MCF 10A (cell line): ENCODE results near the gene ZNF592. TPM values are rescaled to one million over a fixed set of nuclear protein-coding genes. Genes with fewer than 3 reads are reported as not detected.
"Not testable (repeated sequence)": the region's sequence is repeated elsewhere in the genome, so short reads cannot be mapped to it uniquely, and the experiment has no call there.

Source experiments
- BruUV-seq: library from RNA; stranded (reverse); fragments of 400-500 nt; replicated peaks from 2 replicates; lab custom pipeline; 2021; lab: Mats Ljungman, UMichigan
- CTCF ChIA-PET: fragments of 300-600 bp; sonication (Branson Sonifier 250); formaldehyde crosslinking; extraction: SDS; loops from one replicate; lab custom pipeline; 2021; ENCODE audit warnings: antibody characterized with exemption, inconsistent platforms; lab: Yijun Ruan, JAX
- POLR2A ChIA-PET: fragments of 300-600, 350-650 bp; sonication (Branson Sonifier 250); formaldehyde crosslinking; extraction: SDS; loops from one replicate; lab custom pipeline; 2020; ENCODE audit warnings: antibody characterized with exemption, inconsistent platforms; lab: Yijun Ruan, JAX
- DNase-seq: peaks from one replicate; pipeline ENCODE4 v3.0.0-alpha.2; 2018; ENCODE audit not compliant: unreplicated experiment
- H3K27ac Mint-ChIP-seq: one replicate; pipeline ENCODE4 v1.8.0; 2022; ENCODE audit warnings: mild to moderate bottlenecking, low read depth, mixed read lengths; ENCODE audit not compliant: unreplicated experiment
- H3K27me3 Mint-ChIP-seq: one replicate; pipeline ENCODE4 v1.8.0; 2022; ENCODE audit warnings: mixed read lengths; ENCODE audit not compliant: insufficient read depth, unreplicated experiment
- H3K36me3 Mint-ChIP-seq: one replicate; pipeline ENCODE4 v1.8.0; 2022; ENCODE audit warnings: mild to moderate bottlenecking, moderate library complexity, mixed read lengths; ENCODE audit not compliant: insufficient read depth, unreplicated experiment
- H3K4me1 Mint-ChIP-seq: one replicate; pipeline ENCODE4 v1.8.0; 2022; ENCODE audit warnings: mixed read lengths; ENCODE audit not compliant: insufficient read depth, unreplicated experiment
- H3K4me3 Mint-ChIP-seq: one replicate; pipeline ENCODE4 v1.8.0; 2022; ENCODE audit warnings: mild to moderate bottlenecking, moderate library complexity, mixed read lengths; ENCODE audit not compliant: unreplicated experiment
- H3K9me3 Mint-ChIP-seq: one replicate; pipeline ENCODE4 v1.8.0; 2022; ENCODE audit warnings: mixed read lengths; ENCODE audit not compliant: unreplicated experiment
- CTCF ChIP-seq: fragments of 200-600 bp; IDR thresholded peaks from one replicate; pipeline ENCODE4 v1.8.0; 2022; ENCODE audit warnings: antibody characterized with exemption, mild to moderate bottlenecking; ENCODE audit not compliant: unreplicated experiment
- intact Hi-C: fragments of 100-400 bp; cut with micrococcal nuclease; formaldehyde crosslinking; loops from 2 replicates; pipeline ENCODE4 v1.14.1; 2022
- total RNA-seq: library from RNA; stranded (reverse); gene quantifications from 2 replicates; pipeline ENCODE4 v1.2.3, GENCODE V29; 2022

Gene ZNF592
- total RNA-seq, 1 experiment from 2014 or later, result 27.5 TPM

DNA sequence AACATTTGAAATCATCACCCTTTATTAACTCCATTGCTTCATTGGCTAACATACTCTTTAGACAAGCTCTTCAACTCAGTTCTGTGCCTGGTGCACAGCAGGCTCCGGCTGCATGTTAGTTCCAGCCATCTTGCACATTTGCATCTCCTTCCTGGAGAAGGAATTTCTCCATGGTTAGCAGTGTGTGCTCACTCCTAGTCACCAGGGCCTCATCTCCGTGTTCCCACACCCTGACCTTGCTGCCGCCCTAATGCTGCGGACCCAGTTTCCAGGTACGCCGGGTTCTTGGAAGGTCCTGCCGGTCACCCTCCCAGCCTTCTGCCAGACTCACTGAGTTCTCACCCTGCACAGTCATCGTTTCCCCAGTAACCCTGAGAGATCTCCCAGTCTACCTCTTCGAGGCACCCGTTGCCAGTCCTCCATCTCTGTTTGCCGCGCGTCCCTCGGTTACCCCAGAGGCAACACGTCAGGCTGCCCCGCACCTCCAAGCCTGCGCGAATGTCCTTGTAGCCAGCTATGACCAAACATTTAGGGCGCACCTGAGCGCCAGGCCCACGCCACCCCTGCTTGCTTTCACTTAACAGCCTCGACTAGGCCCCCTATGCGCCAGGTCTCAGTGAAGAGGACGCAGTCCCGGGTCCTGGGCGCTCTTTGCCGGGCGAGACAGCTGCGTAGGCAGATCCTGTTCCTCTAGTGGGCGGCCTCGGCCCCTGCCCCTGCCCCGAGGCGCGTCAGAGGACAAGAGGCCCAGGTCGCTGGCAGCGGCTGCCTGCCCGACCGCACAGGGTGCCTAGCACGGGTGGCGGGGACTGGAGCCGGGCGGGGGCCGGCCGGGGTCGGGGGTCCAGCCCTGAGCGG is 747 bp upstream of the ZNF592 start:
- H3K27ac Mint-ChIP-seq, result peak overlapping the region; percentile 93
- POLR2A ChIA-PET, result interaction anchor here (0.5 to 2.0 kb wide), 10 partner anchors 11 to 233 kb away, joined by 3 to 42 read pairs (median 4); partner anchors contain the start of gene SEC11A
- CTCF ChIA-PET, result interaction anchor here (0.5 to 1.6 kb wide), 5 partner anchors 12 to 882 kb away, joined by 3 to 6 read pairs (median 3); no protein-coding TSS in a partner anchor
- no peak for TF ChIP-seq CTCF
- peaks cover 4% of the 10 kb centered on the region for H3K36me3 Mint-ChIP-seq
- H3K4me1 Mint-ChIP-seq, result peaks cover 34% of the 10 kb centered on the region
- DNase-seq, result peak; percentile 60
- no peaks in the 10 kb centered on the region for H3K27me3 Mint-ChIP-seq
- peak overlapping the region; percentile 90 for H3K4me3 Mint-ChIP-seq
- intact Hi-C loops, result loop anchor here (1.0 kb wide), 2 partner anchors 12 to 93 kb away; partner anchors contain the start of gene WDR73
- H3K9me3 Mint-ChIP-seq, result no peaks in the 10 kb centered on the region
- BruUV-seq, result TSS peak; percentile 41

DNA sequence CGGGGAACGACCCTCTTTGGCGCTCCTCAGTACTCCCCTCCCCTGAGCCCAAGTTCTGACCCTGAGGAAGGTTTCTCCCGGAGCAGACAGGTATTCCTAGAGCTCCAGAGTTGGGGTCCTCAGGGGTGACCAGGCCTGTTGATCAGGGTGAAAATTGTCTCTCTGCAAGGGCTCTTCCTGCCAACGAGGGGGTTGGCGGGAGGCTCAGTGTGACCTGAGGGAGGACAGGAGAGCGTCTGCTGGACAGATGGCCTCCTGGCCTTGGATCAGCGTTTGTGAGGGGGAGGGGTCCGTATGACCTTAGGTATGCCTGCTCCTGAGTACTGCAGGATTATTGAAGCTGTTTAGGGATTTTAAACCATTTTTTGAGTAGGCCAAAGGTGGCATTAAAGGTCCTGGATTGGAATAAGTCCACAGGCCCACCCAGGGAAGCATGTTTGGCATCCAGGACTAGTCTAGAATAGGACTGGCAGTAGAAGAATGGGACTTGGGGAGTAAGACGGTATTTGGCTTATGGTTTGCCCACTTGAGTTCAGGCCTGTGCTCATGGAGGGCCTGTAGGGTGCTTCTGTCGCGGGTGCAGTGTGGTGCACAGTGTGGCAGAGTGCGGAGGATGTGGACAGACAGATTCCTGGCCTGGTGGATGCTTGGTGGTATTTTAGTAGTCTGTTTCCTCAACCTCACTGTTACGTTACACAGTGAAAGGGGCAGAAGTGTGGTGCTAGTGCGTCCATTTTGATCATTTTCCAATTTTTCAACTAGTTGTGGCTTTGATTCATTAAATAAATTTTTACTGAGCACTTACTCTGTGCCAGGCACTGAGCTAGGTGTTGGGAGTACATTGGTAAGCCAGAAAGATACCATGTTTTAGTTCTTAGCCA is 959 bp downstream of the ZNF592 start:
- Mint-ChIP-seq H3K4me3 (peak overlapping the region; percentile 90), H3K9me3 (no peaks in the 10 kb centered on the region), H3K4me1 (peaks cover 41% of the 10 kb centered on the region), H3K36me3 (peaks cover 15% of the 10 kb centered on the region), H3K27ac (peak overlapping the region; percentile 41), H3K27me3 (no peaks in the 10 kb centered on the region)
- ChIA-PET POLR2A (interaction anchor here (0.6 to 4.6 kb wide), 14 partner anchors 12 to 297 kb away, joined by 3 to 64 read pairs (median 4); partner anchors contain the start of genes NMB, SEC11A and WDR73), CTCF (interaction anchor here (0.6 to 1.2 kb wide), 6 partner anchors 9 to 179 kb away, joined by 3 to 10 read pairs (median 5); partner anchors contain the start of gene SEC11A)
- BruUV-seq, result TSS peak; percentile 35
- DNase-seq, result peak; percentile 26
- TF ChIP-seq CTCF, result no peak
- intact Hi-C loops, result loop anchor here (1.0 kb wide), 1 partner anchor 33 kb away; the partner anchor contains the start of gene SEC11A

DNA sequence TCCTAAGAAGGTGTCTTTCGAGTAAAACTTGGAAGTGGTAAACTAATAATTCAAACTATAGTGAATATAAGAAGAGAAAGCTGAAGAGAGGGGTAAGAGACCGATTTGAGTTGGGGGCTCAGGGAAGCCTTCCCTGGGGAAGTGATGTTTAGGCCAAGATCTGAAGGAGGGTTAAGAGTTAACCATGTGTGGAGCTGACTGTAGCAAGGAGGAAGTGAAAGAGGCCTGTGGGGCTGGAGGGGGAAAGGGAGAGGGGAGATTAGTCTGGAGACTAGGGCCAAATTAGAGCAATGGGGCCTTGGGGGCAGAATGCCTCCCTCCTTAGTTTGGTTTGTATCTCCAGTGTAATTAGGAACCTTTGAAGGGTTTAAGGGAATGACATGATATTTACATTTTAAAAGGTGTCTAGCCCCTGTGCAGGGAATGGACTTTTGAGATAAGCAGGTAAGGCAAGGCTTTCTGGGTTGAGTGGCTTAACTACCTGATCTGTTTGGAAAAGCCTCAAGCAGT is 2.2 kb downstream of the ZNF592 start:
- Mint-ChIP-seq H3K27me3 (no peaks in the 10 kb centered on the region), H3K9me3 (no peaks in the 10 kb centered on the region), H3K4me1 (peaks cover 35% of the 10 kb centered on the region), H3K36me3 (peaks cover 18% of the 10 kb centered on the region), H3K27ac (peak overlapping the region; percentile 41), H3K4me3 (peak overlapping the region; percentile 90)
- ChIA-PET CTCF (interaction anchor here (0.5 kb wide), 1 partner anchor 178 kb away, joined by 3 read pairs; no protein-coding TSS in a partner anchor), POLR2A (interaction anchor here (0.6 to 4.6 kb wide), 6 partner anchors 15 to 178 kb away, joined by 3 to 64 read pairs (median 4); partner anchors contain the start of gene SEC11A)
- no peak for TF ChIP-seq CTCF
- no TSS peak for BruUV-seq
- DNase-seq, result no peak
- intact Hi-C loops, result no loop called here

DNA sequence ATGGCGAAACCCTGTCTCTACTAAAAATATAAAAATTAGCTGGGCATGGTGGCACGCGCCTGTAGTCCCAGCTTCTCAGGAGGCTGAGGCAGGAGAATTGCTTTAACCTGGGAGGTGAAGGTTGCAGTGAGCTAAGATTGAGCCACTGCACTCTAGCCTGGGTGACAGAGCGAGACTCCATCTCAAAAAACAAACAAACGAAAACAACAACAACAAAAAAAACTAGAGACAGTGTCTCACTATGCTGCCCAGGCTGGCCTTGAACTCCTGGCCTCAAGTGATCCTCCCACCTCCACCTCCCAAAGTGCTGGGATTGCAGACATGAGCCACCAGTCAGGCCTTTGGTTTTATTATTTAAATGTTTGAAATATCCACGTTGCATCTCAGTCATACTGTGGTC is 3.3 kb downstream of the ZNF592 start:
- ChIA-PET POLR2A (interaction anchor here (0.5 to 4.6 kb wide), 6 partner anchors 17 to 103 kb away, joined by 3 to 64 read pairs (median 4); partner anchors contain the start of genes SEC11A and WDR73), CTCF (interaction anchor here (1.0 to 1.4 kb wide), 2 partner anchors 93 to 176 kb away, joined by 3 to 7 read pairs; no protein-coding TSS in a partner anchor)
- H3K27ac Mint-ChIP-seq, DNase-seq, H3K27me3 Mint-ChIP-seq, BruUV-seq, H3K9me3 Mint-ChIP-seq, intact Hi-C loops, H3K4me3 Mint-ChIP-seq: not testable (repeated sequence)
- Mint-ChIP-seq H3K36me3 (peaks cover 18% of the 10 kb centered on the region), H3K4me1 (peaks cover 35% of the 10 kb centered on the region)
